GM12801 (cell line): ENCODE measurements around the gene ERCC5.

Source experiments
- TF ChIP-seq, protein P1 (sequence below): IDR thresholded peaks from one replicate; pipeline ENCODE4 v1.5.1; 2011; ENCODE audit warnings: control low read depth; ENCODE audit not compliant: insufficient read length; ENCODE audit errors: extremely low read depth

ERCC5 gene

DNA sequence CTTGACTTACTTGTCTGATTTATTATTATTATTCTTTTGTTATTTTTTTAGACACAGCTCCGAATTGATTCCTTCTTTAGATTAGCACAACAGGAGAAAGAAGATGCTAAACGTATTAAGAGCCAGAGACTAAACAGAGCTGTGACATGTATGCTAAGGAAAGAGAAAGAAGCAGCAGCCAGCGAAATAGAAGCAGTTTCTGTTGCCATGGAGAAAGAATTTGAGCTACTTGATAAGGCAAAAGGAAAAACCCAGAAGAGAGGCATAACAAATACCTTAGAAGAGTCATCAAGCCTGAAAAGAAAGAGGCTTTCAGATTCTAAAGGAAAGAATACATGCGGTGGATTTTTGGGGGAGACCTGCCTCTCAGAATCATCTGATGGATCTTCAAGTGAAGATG, 29.4 kb downstream of the ERCC5 start:
- TF ChIP-seq, protein P1, sequence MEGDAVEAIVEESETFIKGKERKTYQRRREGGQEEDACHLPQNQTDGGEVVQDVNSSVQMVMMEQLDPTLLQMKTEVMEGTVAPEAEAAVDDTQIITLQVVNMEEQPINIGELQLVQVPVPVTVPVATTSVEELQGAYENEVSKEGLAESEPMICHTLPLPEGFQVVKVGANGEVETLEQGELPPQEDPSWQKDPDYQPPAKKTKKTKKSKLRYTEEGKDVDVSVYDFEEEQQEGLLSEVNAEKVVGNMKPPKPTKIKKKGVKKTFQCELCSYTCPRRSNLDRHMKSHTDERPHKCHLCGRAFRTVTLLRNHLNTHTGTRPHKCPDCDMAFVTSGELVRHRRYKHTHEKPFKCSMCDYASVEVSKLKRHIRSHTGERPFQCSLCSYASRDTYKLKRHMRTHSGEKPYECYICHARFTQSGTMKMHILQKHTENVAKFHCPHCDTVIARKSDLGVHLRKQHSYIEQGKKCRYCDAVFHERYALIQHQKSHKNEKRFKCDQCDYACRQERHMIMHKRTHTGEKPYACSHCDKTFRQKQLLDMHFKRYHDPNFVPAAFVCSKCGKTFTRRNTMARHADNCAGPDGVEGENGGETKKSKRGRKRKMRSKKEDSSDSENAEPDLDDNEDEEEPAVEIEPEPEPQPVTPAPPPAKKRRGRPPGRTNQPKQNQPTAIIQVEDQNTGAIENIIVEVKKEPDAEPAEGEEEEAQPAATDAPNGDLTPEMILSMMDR = no peak

DNA sequence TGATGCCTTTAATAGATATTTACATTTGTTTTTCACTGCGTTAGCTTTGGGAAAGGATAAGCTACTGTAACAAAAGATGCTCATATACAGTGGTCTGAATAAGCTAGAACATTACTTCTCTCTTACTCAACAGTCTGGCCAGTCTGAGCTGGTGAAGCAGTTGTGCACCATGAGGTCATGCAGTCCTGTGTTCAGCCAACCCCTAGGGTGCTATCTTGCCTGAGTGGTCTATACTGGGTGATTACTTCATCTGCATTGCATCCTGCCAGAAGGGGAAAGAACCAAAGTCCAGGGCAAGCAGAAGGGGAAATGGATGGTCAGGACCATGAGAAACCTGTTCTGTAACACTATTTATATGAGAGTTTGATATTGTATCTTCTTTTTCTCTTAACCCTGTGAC, 31.5 kb downstream of the ERCC5 start:
- TF ChIP-seq, protein P1 = no peak

DNA sequence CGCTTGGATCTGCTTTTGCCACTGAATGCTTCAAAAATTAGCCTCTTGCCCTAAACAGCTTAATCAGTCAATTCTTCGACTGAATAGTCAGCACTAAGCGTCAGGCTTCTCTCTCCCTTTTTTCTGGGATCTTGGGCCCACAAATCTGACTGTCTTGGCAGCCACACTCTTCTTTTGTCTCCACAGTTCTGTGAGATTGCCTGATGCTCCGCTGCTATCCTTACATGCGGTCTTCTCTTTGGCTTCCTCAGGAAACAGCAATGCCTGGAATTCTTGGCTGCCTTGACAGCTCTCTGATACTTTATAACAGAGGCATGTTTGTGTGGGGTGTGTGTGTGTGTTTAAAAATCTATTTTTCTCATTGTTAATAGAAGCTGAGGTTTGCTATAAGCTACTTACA, 32.6 kb downstream of the ERCC5 start:
- TF ChIP-seq, protein P1 = no peak

DNA sequence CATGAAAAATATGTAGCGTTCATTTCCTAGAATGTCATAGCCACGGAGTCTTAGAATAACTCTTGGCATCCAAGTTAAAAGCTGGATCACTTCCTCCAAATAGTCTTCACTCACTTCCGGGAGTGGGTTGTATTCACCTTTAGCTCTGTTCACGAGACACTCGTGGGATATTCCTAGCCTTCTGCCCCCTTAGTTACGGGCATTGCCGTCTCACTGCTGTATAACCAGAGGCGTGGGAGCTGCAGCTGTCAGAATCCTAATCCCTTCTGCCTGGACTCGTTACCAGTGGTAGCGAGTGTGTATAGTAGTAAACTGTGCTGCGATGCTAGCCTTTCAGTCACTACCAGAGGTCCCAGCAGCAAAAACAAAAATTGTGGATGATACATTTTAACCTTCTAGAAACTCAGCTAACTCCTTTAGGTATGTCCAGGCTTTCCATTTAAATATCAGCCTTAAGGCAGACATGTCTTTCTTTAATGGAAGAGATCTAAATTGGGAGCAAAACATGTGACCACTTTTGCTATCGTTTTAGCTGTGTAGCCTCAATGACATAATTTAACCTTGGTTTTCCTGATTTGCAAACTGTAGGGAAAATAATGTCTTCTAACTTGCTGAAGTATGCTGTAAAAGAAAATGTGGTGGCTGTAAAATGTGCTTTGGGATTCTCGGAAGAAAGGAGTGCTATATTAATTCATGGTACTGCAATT, 34.1 kb downstream of the ERCC5 start:
- TF ChIP-seq, protein P1 = no peak

DNA sequence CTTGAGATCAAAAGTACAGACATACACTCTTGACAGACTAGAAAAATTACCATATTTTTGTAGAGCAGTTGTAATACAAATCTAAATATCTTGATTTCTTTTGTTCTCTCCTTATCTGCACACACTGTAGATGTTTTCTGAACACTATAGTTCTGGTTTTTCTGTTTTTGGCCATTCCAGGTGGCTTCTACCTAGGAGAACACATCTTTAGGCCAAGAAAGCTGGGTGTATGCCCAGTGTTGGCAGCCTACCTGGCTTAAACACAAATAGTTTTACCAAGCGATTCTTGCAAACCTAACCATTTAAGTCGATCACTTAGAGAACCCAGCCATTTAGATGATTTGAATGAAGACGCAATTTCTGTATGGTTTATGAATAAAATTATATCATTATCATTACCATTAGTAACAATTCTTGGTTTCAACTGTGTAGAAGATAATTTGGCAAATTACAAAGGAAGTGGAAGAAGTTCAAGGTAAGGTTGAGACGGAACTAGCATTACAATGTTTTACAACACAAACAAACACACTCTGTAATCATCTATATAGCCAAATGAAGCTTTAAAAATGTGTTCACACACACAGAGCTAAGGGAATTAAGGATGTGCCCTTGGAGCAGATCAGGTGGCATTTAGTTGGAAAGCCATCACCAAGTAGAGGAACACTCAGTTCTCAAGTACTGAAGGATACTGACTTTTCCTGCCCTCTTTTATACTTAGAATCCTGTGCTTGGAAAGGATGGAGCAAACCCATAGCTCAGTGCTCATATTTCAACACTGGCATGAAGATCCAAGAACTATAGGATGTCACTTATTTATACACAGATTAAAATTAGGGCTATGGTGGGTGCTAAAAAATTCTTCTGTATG, 36.2 kb downstream of the ERCC5 start:
- TF ChIP-seq, protein P1 = no peak

DNA sequence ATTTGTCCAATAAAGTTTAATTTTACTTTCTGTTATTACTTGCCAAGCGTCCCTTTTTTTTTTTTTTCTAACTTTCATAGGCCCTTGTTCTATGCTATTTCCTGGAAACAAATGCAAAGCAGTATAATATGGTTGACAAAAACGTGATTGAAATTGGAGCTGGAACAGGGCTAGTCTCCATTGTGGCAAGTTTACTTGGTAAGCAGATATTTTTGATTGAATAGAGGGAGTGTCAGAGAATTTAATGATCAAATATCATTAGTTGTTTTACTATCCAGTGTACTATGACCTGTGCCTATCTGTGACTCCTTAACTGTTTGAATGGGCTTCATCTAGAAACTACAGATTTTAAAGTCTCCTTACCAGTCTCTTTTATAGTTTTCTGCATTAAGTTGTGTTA, 46.7 kb downstream of the ERCC5 start:
- TF ChIP-seq, protein P1 = no peak

DNA sequence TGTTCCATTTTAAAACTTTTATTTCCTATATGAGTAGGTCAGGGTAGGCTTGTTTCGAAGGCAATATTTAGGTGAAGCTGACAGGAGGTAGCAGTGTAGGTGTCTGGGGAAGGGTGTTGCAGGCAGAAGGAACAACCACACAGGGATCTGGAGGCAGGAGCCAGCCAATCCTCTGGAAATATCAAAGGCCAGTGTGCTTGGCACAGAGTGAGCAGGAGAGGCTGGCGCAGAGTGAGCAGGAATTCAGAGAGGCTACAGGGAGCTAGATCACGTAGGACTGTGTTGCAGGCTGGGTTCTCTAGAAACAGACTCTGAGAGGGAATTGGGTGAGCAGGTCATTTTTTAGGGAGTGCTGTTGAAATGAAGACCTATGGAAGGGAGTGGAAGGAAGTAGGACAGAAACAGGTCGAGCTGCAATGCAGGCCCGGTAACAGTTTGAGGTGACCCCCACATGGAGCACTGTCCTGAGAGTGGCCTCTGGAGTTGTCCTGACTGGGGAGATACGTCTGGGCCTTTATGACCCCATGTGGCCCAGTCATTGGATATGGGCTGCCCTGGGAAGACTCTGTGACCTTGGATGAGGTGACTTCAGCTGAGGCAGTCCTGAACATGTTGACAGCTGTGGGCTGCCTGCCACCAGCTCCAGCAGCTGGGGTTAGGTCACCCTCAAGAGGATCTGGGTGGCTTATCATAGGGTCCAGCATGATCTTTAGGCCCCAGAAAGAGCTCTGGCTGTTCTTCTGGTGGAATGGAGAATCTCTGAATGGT, 51.7 kb downstream of the ERCC5 start:
- TF ChIP-seq, protein P1 = no peak
